GM12878 (cell line): Measurements from ENCODE around the gene AVL9. TPM values are rescaled to one million over a fixed set of nuclear protein-coding genes. Genes with fewer than 3 reads are reported as not detected.

Experiments used
- ATAC-seq: fragments of 200-7000 bp; cut with Tn5 transposase; 3 replicates; pipeline ENCODE4 v1.9.1; 2020; ENCODE audit warnings: mild to moderate bottlenecking, moderate library complexity
- BruUV-seq: library from RNA; stranded (reverse); fragments of 400-500 nt; replicated peaks from 2 replicates; lab custom pipeline; 2021; lab: Mats Ljungman, UMichigan
- CTCF ChIA-PET: fragments of 300-600 bp; sonication (Branson Sonifier 250); formaldehyde crosslinking; extraction: SDS; loops from one replicate; lab custom pipeline; 2021; ENCODE audit warnings: inconsistent platforms; lab: Yijun Ruan, JAX
- POLR2A ChIA-PET: fragments of 350-600 bp; formaldehyde crosslinking; extraction: SDS; loops from one replicate; lab custom pipeline; 2021; ENCODE audit warnings: inconsistent platforms; lab: Charles Lee
- RAD21 ChIA-PET: fragments of 300-600 bp; sonication (Branson Sonifier 250); formaldehyde crosslinking; loops from one replicate; lab custom pipeline; 2023; ENCODE audit warnings: antibody characterized with exemption; ENCODE audit not compliant: unreplicated experiment; lab: Charles Lee
- SMC1A ChIA-PET: fragments of 300-600 bp; sonication (Branson Sonifier 250); formaldehyde crosslinking; loops from one replicate; lab custom pipeline; 2023; ENCODE audit not compliant: unreplicated experiment, uncharacterized antibody; lab: Charles Lee
- DNase-seq: peaks from one replicate; pipeline ENCODE4 v3.0.0-alpha.2; 2011; ENCODE audit warnings: low read depth, low spot score
- FAIRE-seq: peaks from 3 replicates; lab custom pipeline; 2011; peaks lifted over from hg19 to GRCh38; lab: Jason Lieb, UNC
- H2AFZ ChIP-seq: 2 replicates; pipeline ENCODE4 v1.6.0; 2011; ENCODE audit warnings: low read depth, low read length, control low read depth; ENCODE audit not compliant: control insufficient read depth
- H3K27ac ChIP-seq: 2 replicates; pipeline ENCODE4 v1.5.1; 2011; ENCODE audit warnings: control low read depth; ENCODE audit not compliant: control insufficient read depth, insufficient read depth
- H3K27me3 ChIP-seq, 2 experiments: replicated peaks in 1 of 2; 2 replicates each; pipeline versions ENCODE4 v1.6.0 to v1.6.1; 2011; ENCODE audit warnings: low read length in 1 of 2; ENCODE audit not compliant: control insufficient read depth in 2 of 2, insufficient read depth in 2 of 2
- H3K36me3 ChIP-seq, 2 experiments: 2 replicates each; pipeline ENCODE4 v1.5.1; 2011; ENCODE audit warnings: low read length in 1 of 2; ENCODE audit not compliant: control insufficient read depth in 2 of 2, insufficient read depth in 2 of 2
- H3K4me1 ChIP-seq: 2 replicates; pipeline ENCODE4 v1.6.1; 2011; ENCODE audit warnings: mild to moderate bottlenecking, low read length, moderate library complexity, mixed read lengths; ENCODE audit not compliant: control insufficient read depth, insufficient read depth
- H3K4me2 ChIP-seq: 2 replicates; pipeline ENCODE4 v1.6.0; 2011; ENCODE audit warnings: control low read depth; ENCODE audit not compliant: control insufficient read depth, insufficient read depth
- H3K4me3 ChIP-seq: fragments of 200-600 bp; sonication (generic); 2 replicates; pipeline ENCODE4 v1.5.1; 2016
- H3K79me2 ChIP-seq: 2 replicates; pipeline ENCODE4 v1.6.0; 2011; ENCODE audit warnings: low read length; ENCODE audit not compliant: control insufficient read depth, insufficient read depth
- H3K9ac ChIP-seq: 2 replicates; pipeline ENCODE4 v1.8.0; 2011; ENCODE audit warnings: low read length, control low read depth, mixed read lengths; ENCODE audit not compliant: control insufficient read depth, insufficient read depth
- H3K9me3 ChIP-seq: replicated peaks from 3 replicates; pipeline ENCODE4 v1.5.1; 2011; ENCODE audit warnings: mild to moderate bottlenecking, low read length; ENCODE audit not compliant: control insufficient read depth, insufficient read depth
- H4K20me1 ChIP-seq: 2 replicates; pipeline ENCODE4 v1.6.0; 2011; ENCODE audit not compliant: control insufficient read depth, insufficient read depth
- CHD4 ChIP-seq: fragments of 200-600 bp; sonication (generic); IDR thresholded peaks from 2 replicates; pipeline ENCODE4 v1.6.1; 2016; ENCODE audit warnings: mild to moderate bottlenecking
- HCFC1 ChIP-seq: fragments of 150-350 bp; IDR thresholded peaks from 2 replicates; pipeline ENCODE4 v1.6.1; 2014; ENCODE audit warnings: low read length
- HDAC2 ChIP-seq: fragments of 200-600 bp; sonication (generic); IDR thresholded peaks from 2 replicates; pipeline ENCODE4 v1.6.1; 2017
- HDGF ChIP-seq: fragments of 450-650 bp; IDR thresholded peaks from 2 replicates; pipeline ENCODE4 v1.6.1; 2016; ENCODE audit warnings: antibody characterized with exemption
- IKZF2 ChIP-seq, 2 experiments: fragments of 450-650 bp; IDR thresholded peaks; 2 replicates each; pipeline ENCODE4 v1.6.1; 2017; ENCODE audit warnings: mild to moderate bottlenecking in 2 of 2, moderate library complexity in 2 of 2
- JUNB ChIP-seq: IDR thresholded peaks from 2 replicates; pipeline ENCODE4 v1.6.1; 2016; ENCODE audit warnings: antibody characterized with exemption, mild to moderate bottlenecking
- KDM1A ChIP-seq: fragments of 200-600 bp; sonication (generic); IDR thresholded peaks from 2 replicates; pipeline ENCODE4 v1.6.1; 2016; ENCODE audit warnings: borderline replicate concordance
- MEF2A ChIP-seq: IDR thresholded peaks from 2 replicates; pipeline ENCODE4 v1.6.1; 2011; ENCODE audit warnings: low read depth, mild to moderate bottlenecking, low read length, moderate library complexity; ENCODE audit not compliant: insufficient read depth
- MEF2B ChIP-seq: fragments of 450-650 bp; IDR thresholded peaks from 2 replicates; pipeline ENCODE4 v1.6.1; 2018; ENCODE audit warnings: mild to moderate bottlenecking, moderate library complexity; ENCODE audit not compliant: partially characterized antibody, poor library complexity, severe bottlenecking
- MXI1 ChIP-seq: fragments of 150-350 bp; IDR thresholded peaks from 2 replicates; pipeline ENCODE4 v1.6.1; 2011; ENCODE audit warnings: low read depth, mild to moderate bottlenecking, inconsistent platforms, low read length, improper control_type of control experiment
- NBN ChIP-seq: fragments of 450-650 bp; IDR thresholded peaks from 2 replicates; pipeline ENCODE4 v1.6.1; 2016
- NR2F1 ChIP-seq: fragments of 450-650 bp; conservative IDR thresholded peaks from 2 replicates; pipeline ENCODE4 v1.6.1; 2017; ENCODE audit warnings: mild to moderate bottlenecking
- POLR2A ChIP-seq: IDR thresholded peaks from 2 replicates; pipeline ENCODE4 v1.6.1; 2011; ENCODE audit warnings: low read depth, mild to moderate bottlenecking, low read length
- SMC3 ChIP-seq: IDR thresholded peaks from 2 replicates; pipeline ENCODE4 v1.6.1; 2011; ENCODE audit warnings: low read length, improper control_type of control experiment, borderline replicate concordance
- TARDBP ChIP-seq: IDR thresholded peaks from 2 replicates; pipeline ENCODE4 v1.6.1; 2016; ENCODE audit warnings: borderline replicate concordance
- WGBS: methylation state at CpG from one replicate; pipeline ENCODE4 v1.1.6; 2016; ENCODE audit warnings: low lambda C conversion rate; ENCODE audit not compliant: insufficient replicate concordance, insufficient coverage; ENCODE audit errors: missing lambda C conversion rate; 5-methylcytosine and 5-hydroxymethylcytosine counted together
- in situ Hi-C: fragments of 300-500 bp; cut with MboI; formaldehyde crosslinking; loops from 9 replicates; pipeline ENCODE4 v1.14.3; 2018; ENCODE audit warnings: mixed read lengths
- intact Hi-C: fragments of 100-400 bp; cut with micrococcal nuclease; formaldehyde crosslinking; loops from one replicate; pipeline ENCODE4 v1.14.2; 2022; ENCODE audit not compliant: unreplicated experiment
- polyA plus RNA-seq, 11 experiments: library from polyadenylated mRNA; depleted of rRNA in 4 of 11; unstranded in 6 of 11; stranded (reverse) in 5 of 11; fragments of >200 nt; fragmentation: Nextera tagmentation in 4 of 11; fragmentation: Illumina TruSeq in 1 of 11; extraction: Ambion mirVana in 4 of 11; extraction: Trizol in 1 of 11; gene quantifications; 1 replicate in 1 of 11; 2 replicates in 10 of 11; pipeline versions ENCODE4 v1.2.1 to v1.2.3, GENCODE V29; 2011 to 2016; ENCODE audit warnings: inconsistent platforms in 2 of 11, missing spikeins in 2 of 11, low read depth in 1 of 11
- total RNA-seq, 4 experiments: library from RNA; depleted of rRNA in 3 of 4; stranded (reverse); fragments of >200 nt in 3 of 4; fragmentation: Illumina TruSeq in 1 of 4; extraction: Trizol in 1 of 4; gene quantifications; 2 replicates each; pipeline versions ENCODE4 v1.2.1 to v1.2.3, GENCODE V29; 2013 to 2021
- TF ChIP-seq, protein P1 (sequence below): fragments of 150-350 bp; IDR thresholded peaks from 2 replicates; pipeline ENCODE4 v1.6.1; 2016; ENCODE audit warnings: low read depth, low read length
- TF ChIP-seq, protein P2 (sequence below): IDR thresholded peaks from 2 replicates; pipeline ENCODE4 v1.6.1; 2011; ENCODE audit warnings: borderline replicate concordance, low read depth, mild to moderate bottlenecking, moderate library complexity, mixed read lengths, low read length; ENCODE audit not compliant: insufficient read depth; ENCODE audit errors: extremely low read length

The AVL9 gene
- total and polyA plus RNA-seq, 10 of the 15 experiments (the other 5 are each of a cell fraction or from before 2014, with no cell fraction given) = 4.5 to 41.6 (median 20.1) TPM

DNA sequence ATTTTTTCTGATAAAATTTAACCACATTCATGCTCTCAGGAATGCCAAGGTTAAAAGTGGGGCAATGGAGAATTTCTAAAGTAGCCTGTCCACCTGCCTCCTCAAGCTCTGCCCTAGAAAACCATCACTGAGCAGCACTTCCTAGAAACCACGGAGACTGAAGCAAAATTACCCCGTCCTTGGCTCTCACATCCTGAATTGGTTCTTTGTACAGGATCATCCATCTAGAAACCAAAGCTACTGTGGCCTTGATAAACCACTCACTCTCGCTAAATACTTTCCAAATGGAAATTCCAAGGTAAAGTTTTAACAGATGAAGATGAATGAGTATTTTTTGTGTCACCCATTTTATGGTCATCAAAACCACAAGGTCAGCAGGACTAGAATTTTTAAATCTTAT, 96.6 kb downstream of the AVL9 start:
- H3K36me3 ChIP-seq = peaks cover 0 to 2% of the 10 kb centered on the region in 2 experiments; a peak in 1 of 4 replicates
- no peaks in the 10 kb centered on the region for H3K9me3 ChIP-seq
- no TSS peak for BruUV-seq
- H3K4me3 ChIP-seq = no peak overlapping the region
- no peak for TF ChIP-seq POLR2A
- no peak for TF ChIP-seq MEF2A
- WGBS = 50% methylated on average over 3 of the region's 3 CpGs
- ChIA-PET CTCF (no interaction called here), POLR2A (no interaction called here), RAD21 (no interaction called here), SMC1A (no interaction called here)
- H3K4me2 ChIP-seq = no peak overlapping the region
- in situ Hi-C loops = no loop called here
- ATAC-seq (no peak), DNase-seq (no peak), FAIRE-seq (no peak)
- no peaks in the 10 kb centered on the region for H3K79me2 ChIP-seq
- H3K9ac ChIP-seq = no peak overlapping the region
- intact Hi-C loops = no loop called here
- H2AFZ ChIP-seq = no peak overlapping the region
- no peaks in the 10 kb centered on the region for H4K20me1 ChIP-seq
- no peaks in the 10 kb centered on the region for H3K27me3 ChIP-seq
- H3K27ac ChIP-seq = no peak overlapping the region
- peaks cover 3% of the 10 kb centered on the region for H3K4me1 ChIP-seq

DNA sequence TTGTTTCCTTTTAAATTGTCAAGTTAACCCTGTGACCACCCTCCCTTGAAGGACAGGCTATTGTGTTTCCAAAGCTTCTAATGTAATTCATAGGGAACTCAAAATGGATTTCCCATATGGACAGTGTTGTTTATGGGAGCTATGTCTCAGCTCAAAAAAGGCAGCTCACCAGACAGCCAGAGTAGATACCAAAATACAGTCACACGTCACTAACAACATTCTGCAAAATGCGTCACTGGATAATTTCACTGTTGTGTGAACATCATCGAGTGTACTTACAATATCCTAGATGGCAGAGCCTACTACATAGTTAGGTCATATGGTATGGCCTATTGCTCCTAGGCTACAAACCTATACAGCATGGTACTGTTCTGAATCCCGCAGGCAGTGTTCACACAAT, 97.4 kb downstream of the AVL9 start:
- no peak overlapping the region for H2AFZ ChIP-seq
- ChIA-PET RAD21 (no interaction called here), POLR2A (no interaction called here), SMC1A (no interaction called here), CTCF (no interaction called here)
- H3K4me2 ChIP-seq = no peak overlapping the region
- H4K20me1 ChIP-seq = no peaks in the 10 kb centered on the region
- WGBS = 94% methylated on average over 4 of the region's 4 CpGs
- DNase-seq (no peak), ATAC-seq (no peak), FAIRE-seq (no peak)
- no peak overlapping the region for H3K4me3 ChIP-seq
- no peaks in the 10 kb centered on the region for H3K9me3 ChIP-seq
- no peak overlapping the region for H3K9ac ChIP-seq
- no TSS peak for BruUV-seq
- H3K36me3 ChIP-seq = peaks cover 0 to 2% of the 10 kb centered on the region in 2 experiments; a peak in 1 of 4 replicates
- peaks cover 3% of the 10 kb centered on the region for H3K4me1 ChIP-seq
- TF ChIP-seq HCFC1 (no peak), HDAC2 (no peak), JUNB (no peak), SMC3 (no peak), NBN (no peak), HDGF (no peak), MXI1 (no peak), KDM1A (no peak), MEF2B (no peak), CHD4 (no peak), IKZF2 (IDR thresholded peaks at IDR 0.05) (no peak), TARDBP (no peak), NR2F1 (no peak)
- TF ChIP-seq, protein P1, sequence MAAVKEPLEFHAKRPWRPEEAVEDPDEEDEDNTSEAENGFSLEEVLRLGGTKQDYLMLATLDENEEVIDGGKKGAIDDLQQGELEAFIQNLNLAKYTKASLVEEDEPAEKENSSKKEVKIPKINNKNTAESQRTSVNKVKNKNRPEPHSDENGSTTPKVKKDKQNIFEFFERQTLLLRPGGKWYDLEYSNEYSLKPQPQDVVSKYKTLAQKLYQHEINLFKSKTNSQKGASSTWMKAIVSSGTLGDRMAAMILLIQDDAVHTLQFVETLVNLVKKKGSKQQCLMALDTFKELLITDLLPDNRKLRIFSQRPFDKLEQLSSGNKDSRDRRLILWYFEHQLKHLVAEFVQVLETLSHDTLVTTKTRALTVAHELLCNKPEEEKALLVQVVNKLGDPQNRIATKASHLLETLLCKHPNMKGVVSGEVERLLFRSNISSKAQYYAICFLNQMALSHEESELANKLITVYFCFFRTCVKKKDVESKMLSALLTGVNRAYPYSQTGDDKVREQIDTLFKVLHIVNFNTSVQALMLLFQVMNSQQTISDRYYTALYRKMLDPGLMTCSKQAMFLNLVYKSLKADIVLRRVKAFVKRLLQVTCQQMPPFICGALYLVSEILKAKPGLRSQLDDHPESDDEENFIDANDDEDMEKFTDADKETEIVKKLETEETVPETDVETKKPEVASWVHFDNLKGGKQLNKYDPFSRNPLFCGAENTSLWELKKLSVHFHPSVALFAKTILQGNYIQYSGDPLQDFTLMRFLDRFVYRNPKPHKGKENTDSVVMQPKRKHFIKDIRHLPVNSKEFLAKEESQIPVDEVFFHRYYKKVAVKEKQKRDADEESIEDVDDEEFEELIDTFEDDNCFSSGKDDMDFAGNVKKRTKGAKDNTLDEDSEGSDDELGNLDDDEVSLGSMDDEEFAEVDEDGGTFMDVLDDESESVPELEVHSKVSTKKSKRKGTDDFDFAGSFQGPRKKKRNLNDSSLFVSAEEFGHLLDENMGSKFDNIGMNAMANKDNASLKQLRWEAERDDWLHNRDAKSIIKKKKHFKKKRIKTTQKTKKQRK = no peak
- TF ChIP-seq, protein P2, sequence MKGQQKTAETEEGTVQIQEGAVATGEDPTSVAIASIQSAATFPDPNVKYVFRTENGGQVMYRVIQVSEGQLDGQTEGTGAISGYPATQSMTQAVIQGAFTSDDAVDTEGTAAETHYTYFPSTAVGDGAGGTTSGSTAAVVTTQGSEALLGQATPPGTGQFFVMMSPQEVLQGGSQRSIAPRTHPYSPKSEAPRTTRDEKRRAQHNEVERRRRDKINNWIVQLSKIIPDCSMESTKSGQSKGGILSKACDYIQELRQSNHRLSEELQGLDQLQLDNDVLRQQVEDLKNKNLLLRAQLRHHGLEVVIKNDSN = no peak
- no peaks in the 10 kb centered on the region for H3K79me2 ChIP-seq
- no peaks in the 10 kb centered on the region for H3K27me3 ChIP-seq
- H3K27ac ChIP-seq = no peak overlapping the region
- in situ Hi-C loops (no loop called here), intact Hi-C loops (no loop called here)
